OCI-LY7 (cell line): ENCODE measurements around the gene PGAM5. TPM values are rescaled to one million over a fixed set of nuclear protein-coding genes. Genes with fewer than 3 reads are reported as not detected.

Experiments
- BruUV-seq: library from RNA; stranded (reverse); fragments of 400-500 nt; replicated peaks from 2 replicates; lab custom pipeline; 2021; lab: Mats Ljungman, UMichigan
- CTCF ChIA-PET: fragments of 300-600 bp; sonication (Branson Sonifier 250); formaldehyde crosslinking; loops from one replicate; lab custom pipeline; 2022; ENCODE audit warnings: antibody characterized with exemption; ENCODE audit not compliant: unreplicated experiment; lab: Charles Lee
- POLR2A ChIA-PET: fragments of 300-600 bp; sonication (Branson Sonifier 250); formaldehyde crosslinking; loops from one replicate; lab custom pipeline; 2022; ENCODE audit warnings: antibody characterized with exemption; lab: Charles Lee
- DNase-seq: peaks from one replicate; pipeline ENCODE4 v3.0.0-alpha.2; 2015; ENCODE audit warnings: low spot score
- H2AFZ ChIP-seq: fragments of 200-600 bp; sonication (generic), shearing (Covaris generic); 2 replicates; pipeline ENCODE4 v1.6.1; 2014; ENCODE audit warnings: mild to moderate bottlenecking, antibody characterized with exemption, low read length, moderate library complexity
- H3K27ac ChIP-seq: fragments of 200-600 bp; sonication (generic); 2 replicates; pipeline ENCODE4 v1.5.1; 2014; ENCODE audit warnings: mixed run types, low read depth, mild to moderate bottlenecking, moderate library complexity, low read length, inconsistent platforms; ENCODE audit not compliant: poor library complexity, severe bottlenecking
- H3K36me3 ChIP-seq: fragments of 200-600 bp; sonication (generic); 2 replicates; pipeline ENCODE4 v1.6.1; 2014; ENCODE audit warnings: mild to moderate bottlenecking, antibody characterized with exemption, low read length, moderate library complexity, mixed read lengths; ENCODE audit not compliant: insufficient read depth
- H3K4me1 ChIP-seq: fragments of 200-600 bp; sonication (generic); 2 replicates; pipeline ENCODE4 v1.5.1; 2014; ENCODE audit warnings: mild to moderate bottlenecking, low read length; ENCODE audit not compliant: insufficient read depth, poor library complexity, severe bottlenecking
- H3K4me2 ChIP-seq: fragments of 200-600 bp; sonication (generic); 2 replicates; pipeline ENCODE4 v1.6.1; 2014; ENCODE audit warnings: mild to moderate bottlenecking, low read length
- H3K4me3 ChIP-seq: fragments of 200-600 bp; sonication (generic); 2 replicates; pipeline ENCODE4 v1.5.1; 2014; ENCODE audit warnings: mild to moderate bottlenecking, low read depth, low read length; ENCODE audit not compliant: poor library complexity, severe bottlenecking
- H3K79me2 ChIP-seq: fragments of 200-600 bp; sonication (generic); 2 replicates; pipeline ENCODE4 v1.6.1; 2016; ENCODE audit warnings: low read depth, mild to moderate bottlenecking, low read length, moderate library complexity, mixed read lengths; ENCODE audit not compliant: insufficient read depth
- H3K9me2 ChIP-seq: fragments of 200-600 bp; sonication (generic); 2 replicates; pipeline ENCODE4 v1.6.1; 2016; ENCODE audit warnings: mild to moderate bottlenecking, low read length, mixed read lengths; ENCODE audit not compliant: insufficient read depth
- H3K9me3 ChIP-seq: fragments of 200-600 bp; sonication (generic); 2 replicates; pipeline ENCODE4 v1.6.1; 2014; ENCODE audit warnings: mild to moderate bottlenecking, mixed run types, low read length, mixed read lengths
- H4K20me1 ChIP-seq: fragments of 200-600 bp; sonication (generic); 2 replicates; pipeline ENCODE4 v1.6.1; 2014; ENCODE audit warnings: mild to moderate bottlenecking, antibody characterized with exemption, low read length, moderate library complexity, mixed read lengths; ENCODE audit not compliant: insufficient read depth
- EZH2phosphoT487 ChIP-seq: fragments of 200-600 bp; sonication (generic); IDR thresholded peaks from 2 replicates; pipeline ENCODE4 v1.6.1; 2018; ENCODE audit warnings: low read depth, borderline replicate concordance, mild to moderate bottlenecking, mixed run types, antibody characterized with exemption, low read length, moderate library complexity, mixed read lengths
- intact Hi-C: fragments of 100-400 bp; cut with micrococcal nuclease; formaldehyde crosslinking; loops from one replicate; pipeline ENCODE4 v1.10.0; 2022; ENCODE audit not compliant: unreplicated experiment
- total RNA-seq, 2 experiments: library from RNA; depleted of rRNA in 1 of 2; stranded (reverse); fragments of >200 nt in 1 of 2; shearing (Covaris generic) in 1 of 2; gene quantifications; 2 replicates each; pipeline ENCODE4 v1.2.3, GENCODE V29; 2014 to 2022
- TF ChIP-seq, protein P1 (sequence below): fragments of 200-600 bp; sonication (generic); conservative IDR thresholded peaks from 2 replicates; pipeline ENCODE4 v1.5.1; 2014; ENCODE audit warnings: mild to moderate bottlenecking, antibody characterized with exemption, low read length, moderate library complexity, mixed read lengths

PGAM5 gene
- total RNA-seq, 2 experiments from 2014 or later: 95.6 to 97.2 TPM

DNA sequence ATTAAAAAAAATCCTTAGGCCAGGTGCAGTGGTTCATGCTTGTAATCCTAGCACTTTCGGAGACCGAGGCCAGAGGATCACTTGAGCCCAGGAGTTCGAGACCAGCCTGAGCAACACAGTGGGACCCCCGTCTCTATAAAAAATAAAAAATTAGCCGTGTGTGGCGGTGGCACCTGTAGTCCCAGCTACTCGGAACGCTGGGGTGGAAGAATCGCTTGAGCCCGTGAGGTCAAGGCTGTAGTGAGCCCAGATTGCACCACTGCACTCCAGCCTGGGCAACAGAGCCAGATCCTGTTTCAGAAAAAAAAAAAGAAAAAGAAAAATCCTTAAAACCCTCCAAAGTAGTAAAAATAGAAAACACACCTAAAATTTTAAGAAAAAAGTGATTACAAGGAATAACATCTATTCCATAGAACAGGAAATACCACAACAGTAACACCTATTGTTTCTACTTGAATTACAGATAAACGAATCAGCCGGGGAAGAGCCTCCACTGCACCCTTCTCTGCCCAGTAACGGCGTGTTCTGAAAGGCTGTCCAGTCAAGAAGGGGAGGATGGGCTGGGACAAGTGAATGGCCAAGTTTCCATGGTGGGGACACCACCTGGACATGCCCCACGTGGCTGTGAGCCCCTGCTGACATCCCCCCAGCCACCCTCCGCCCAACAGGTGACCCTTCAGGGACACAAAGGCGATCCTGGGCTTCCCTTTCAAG is 41.3 kb upstream of the PGAM5 start:
- H3K79me2 ChIP-seq: no peaks in the 10 kb centered on the region
- H2AFZ ChIP-seq: no peak overlapping the region
- intact Hi-C loops: no loop called here
- no TSS peak for BruUV-seq
- H3K36me3 ChIP-seq: peaks cover 94% of the 10 kb centered on the region
- no peak overlapping the region for H3K4me2 ChIP-seq
- no peak for DNase-seq
- H3K27ac ChIP-seq: no peak overlapping the region
- ChIA-PET POLR2A (no interaction called here), CTCF (no interaction called here)
- H3K9me2 ChIP-seq: no peaks in the 10 kb centered on the region
- no peak overlapping the region for H3K4me3 ChIP-seq
- TF ChIP-seq, protein P1, sequence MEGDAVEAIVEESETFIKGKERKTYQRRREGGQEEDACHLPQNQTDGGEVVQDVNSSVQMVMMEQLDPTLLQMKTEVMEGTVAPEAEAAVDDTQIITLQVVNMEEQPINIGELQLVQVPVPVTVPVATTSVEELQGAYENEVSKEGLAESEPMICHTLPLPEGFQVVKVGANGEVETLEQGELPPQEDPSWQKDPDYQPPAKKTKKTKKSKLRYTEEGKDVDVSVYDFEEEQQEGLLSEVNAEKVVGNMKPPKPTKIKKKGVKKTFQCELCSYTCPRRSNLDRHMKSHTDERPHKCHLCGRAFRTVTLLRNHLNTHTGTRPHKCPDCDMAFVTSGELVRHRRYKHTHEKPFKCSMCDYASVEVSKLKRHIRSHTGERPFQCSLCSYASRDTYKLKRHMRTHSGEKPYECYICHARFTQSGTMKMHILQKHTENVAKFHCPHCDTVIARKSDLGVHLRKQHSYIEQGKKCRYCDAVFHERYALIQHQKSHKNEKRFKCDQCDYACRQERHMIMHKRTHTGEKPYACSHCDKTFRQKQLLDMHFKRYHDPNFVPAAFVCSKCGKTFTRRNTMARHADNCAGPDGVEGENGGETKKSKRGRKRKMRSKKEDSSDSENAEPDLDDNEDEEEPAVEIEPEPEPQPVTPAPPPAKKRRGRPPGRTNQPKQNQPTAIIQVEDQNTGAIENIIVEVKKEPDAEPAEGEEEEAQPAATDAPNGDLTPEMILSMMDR: no peak
- no peak for TF ChIP-seq EZH2phosphoT487
- no peaks in the 10 kb centered on the region; the same call in 1 of the 2 replicates for H4K20me1 ChIP-seq
- no peaks in the 10 kb centered on the region for H3K9me3 ChIP-seq
- no peaks in the 10 kb centered on the region for H3K4me1 ChIP-seq

DNA sequence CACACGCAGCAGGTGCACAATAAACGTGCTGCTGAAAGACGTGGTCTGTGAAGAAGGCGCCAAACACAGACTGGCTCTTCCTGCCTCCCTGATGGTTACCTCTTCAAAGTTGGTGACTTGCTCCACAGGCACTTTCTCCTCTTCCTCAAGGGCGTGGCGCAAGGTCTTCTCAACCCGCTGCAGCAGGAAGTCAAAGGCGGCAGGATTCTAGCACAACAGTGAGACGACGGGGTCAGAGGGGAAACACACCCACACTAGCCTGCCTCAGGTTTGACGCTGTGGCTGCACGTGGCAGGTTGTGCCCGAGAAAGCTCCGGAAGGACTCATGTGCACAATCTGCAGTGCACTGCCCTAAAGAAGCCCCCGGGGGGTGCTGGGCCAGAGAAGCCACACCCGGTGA is 38.5 kb upstream of the PGAM5 start:
- Histone ChIP-seq H2AFZ (no peak overlapping the region), H3K9me2 (no peaks in the 10 kb centered on the region), H3K4me3 (no peak overlapping the region), H3K36me3 (peaks cover 93% of the 10 kb centered on the region), H3K27ac (no peak overlapping the region), H3K79me2 (no peaks in the 10 kb centered on the region), H3K4me1 (no peaks in the 10 kb centered on the region), H4K20me1 (no peaks in the 10 kb centered on the region), H3K9me3 (no peaks in the 10 kb centered on the region), H3K4me2 (no peak overlapping the region)
- CTCF ChIA-PET: no interaction called here
- POLR2A ChIA-PET: no interaction called here
- BruUV-seq: no TSS peak
- no peak for DNase-seq
- no peak for TF ChIP-seq EZH2phosphoT487
- TF ChIP-seq, protein P1: no peak
- intact Hi-C loops: no loop called here

DNA sequence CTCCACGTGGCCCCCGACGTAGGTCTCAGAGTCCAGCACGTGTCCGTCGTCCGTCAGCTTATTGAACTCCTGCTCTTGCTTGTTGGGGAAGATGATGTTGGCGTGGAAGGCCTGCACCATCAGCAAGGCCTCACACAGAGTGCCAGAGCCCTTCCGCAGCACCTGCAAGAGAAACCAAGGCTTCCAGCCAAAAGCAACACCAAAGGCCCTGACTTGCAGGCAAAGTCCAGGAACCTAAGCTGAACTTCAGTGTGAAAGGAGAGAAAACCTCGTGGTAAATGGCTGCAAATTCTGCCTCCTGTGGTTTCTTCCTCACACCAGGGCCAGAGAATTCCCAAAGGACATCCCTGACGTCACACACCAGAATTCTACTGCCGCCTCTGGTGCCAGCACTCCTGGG is 38.0 kb upstream of the PGAM5 start:
- ChIA-PET CTCF (no interaction called here), POLR2A (no interaction called here)
- intact Hi-C loops: no loop called here
- BruUV-seq: no TSS peak
- Histone ChIP-seq H2AFZ (no peak overlapping the region), H3K9me3 (no peaks in the 10 kb centered on the region), H3K27ac (no peak overlapping the region), H3K4me2 (no peak overlapping the region), H3K9me2 (no peaks in the 10 kb centered on the region), H3K36me3 (peaks cover 93% of the 10 kb centered on the region), H4K20me1 (no peaks in the 10 kb centered on the region), H3K4me3 (no peak overlapping the region), H3K4me1 (no peaks in the 10 kb centered on the region), H3K79me2 (no peaks in the 10 kb centered on the region)
- TF ChIP-seq, protein P1: no peak
- no peak for TF ChIP-seq EZH2phosphoT487
- DNase-seq: no peak
